CD4-positive, CD25-positive, alpha-beta regulatory T cell (primary cell): ENCODE measurements around the gene PCGF3. TPM values are rescaled to one million over a fixed set of nuclear protein-coding genes. Genes with fewer than 3 reads are reported as not detected.
"Not testable (repeated sequence)": the region's sequence is repeated elsewhere in the genome, so short reads cannot be mapped to it uniquely, and the experiment has no call there.

Source experiments
- ATAC-seq, 2 donors: fragments of 150-1000 bp; cut with Tn5 transposase; one replicate each; pipeline ENCODE4 v1.10.0; 2021; ENCODE audit warnings: low read depth in 2 of 2, moderate number of reproducible peaks in 2 of 2, moderate library complexity in 1 of 2
- DNase-seq, 3 donors: peaks; one replicate each; pipeline versions ENCODE4 v3.0.0 to v3.0.0-alpha.2; 2012 to 2022; ENCODE audit warnings: mixed read lengths in 1 of 3
- H3K27ac ChIP-seq: one replicate; pipeline ENCODE4 v1.7.0; 2013; ENCODE audit warnings: mild to moderate bottlenecking, low read length; ENCODE audit not compliant: insufficient read depth, poor library complexity, severe bottlenecking
- H3K27me3 ChIP-seq: one replicate; pipeline ENCODE4 v1.7.0; 2013; ENCODE audit warnings: low read length; ENCODE audit not compliant: control insufficient read depth, insufficient read depth
- H3K36me3 ChIP-seq: one replicate; pipeline ENCODE4 v1.7.0; 2013; ENCODE audit warnings: mild to moderate bottlenecking, low read length, moderate library complexity; ENCODE audit not compliant: control insufficient read depth, insufficient read depth
- H3K4me1 ChIP-seq: 2 replicates; pipeline ENCODE4 v1.7.0; 2013; ENCODE audit warnings: mild to moderate bottlenecking, low read length; ENCODE audit not compliant: insufficient read depth, control insufficient read depth, poor library complexity, severe bottlenecking
- H3K4me3 ChIP-seq: one replicate; pipeline ENCODE4 v1.7.0; 2013; ENCODE audit warnings: low read depth, mild to moderate bottlenecking, low read length, moderate library complexity
- H3K9me3 ChIP-seq, 2 experiments: 1 replicate in 1 of 2; 2 replicates in 1 of 2; pipeline ENCODE4 v1.7.0; 2013; ENCODE audit warnings: low read length in 2 of 2, mild to moderate bottlenecking in 1 of 2, moderate library complexity in 1 of 2; ENCODE audit not compliant: control insufficient read depth in 2 of 2
- H3K27ac Mint-ChIP-seq, 3 donors: one replicate each; pipeline ENCODE4 v1.8.0; 2020 to 2022; ENCODE audit warnings: mild to moderate bottlenecking in 3 of 3, mixed read lengths in 3 of 3, moderate library complexity in 2 of 3
- H3K27me3 Mint-ChIP-seq: one replicate; pipeline ENCODE4 v1.8.0; 2022; ENCODE audit warnings: mild to moderate bottlenecking, mixed read lengths
- H3K36me3 Mint-ChIP-seq: one replicate; pipeline ENCODE4 v1.8.0; 2020; ENCODE audit warnings: mixed read lengths
- H3K4me1 Mint-ChIP-seq, 4 donors: one replicate each; pipeline ENCODE4 v1.8.0; 2020 to 2022; ENCODE audit warnings: mixed read lengths in 4 of 4, mild to moderate bottlenecking in 1 of 4
- H3K4me3 Mint-ChIP-seq, 4 donors: one replicate each; pipeline ENCODE4 v1.8.0; 2020 to 2022; ENCODE audit warnings: mild to moderate bottlenecking in 4 of 4, mixed read lengths in 4 of 4, moderate library complexity in 3 of 4
- H3K9me3 Mint-ChIP-seq, 7 donors: one replicate each; pipeline ENCODE4 v1.8.0; 2020 to 2022; ENCODE audit warnings: mixed read lengths in 7 of 7, mild to moderate bottlenecking in 3 of 7, moderate library complexity in 2 of 7
- polyA plus RNA-seq, 4 donors: library from polyadenylated mRNA; unstranded; fragments of 300-500 nt; fragmentation: Illumina TruSeq; gene quantifications; one replicate each; pipeline ENCODE4 v1.2.3, GENCODE V29; 2021
- total RNA-seq: library from RNA; stranded (reverse); gene quantifications from one replicate; pipeline ENCODE4 v1.2.3, GENCODE V29; 2022

Gene PCGF3
- total and polyA plus RNA-seq, 5 donors from 2014 or later, result 3.2 to 71.8 (median 4.8) TPM

DNA sequence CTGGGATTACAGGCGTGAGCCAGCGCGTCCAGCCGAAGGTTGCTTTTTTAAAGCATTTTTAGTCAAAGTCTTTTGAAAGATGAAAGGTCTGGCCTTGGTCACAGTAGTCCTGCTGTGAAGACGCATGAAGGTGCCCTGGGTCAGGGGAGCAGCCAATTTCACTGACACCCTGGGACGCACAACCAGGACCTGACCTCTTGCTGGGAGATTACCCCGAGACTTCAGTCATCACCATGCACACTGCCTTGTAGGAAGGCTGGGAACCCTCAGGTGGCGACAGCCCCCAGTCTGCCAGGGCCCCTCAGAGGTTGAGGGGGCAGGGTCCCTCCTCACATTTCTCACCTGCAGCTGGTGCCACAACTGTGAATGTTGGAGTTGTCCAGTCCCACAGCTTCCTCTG, 67.1 kb downstream of the PCGF3 start:
- H3K9me3 ChIP-seq, result no peaks in the 10 kb centered on the region
- H3K4me1 ChIP-seq, result peaks cover 9% of the 10 kb centered on the region
- no peak overlapping the region for H3K4me3 ChIP-seq
- Mint-ChIP-seq H3K36me3 (peaks cover 27% of the 10 kb centered on the region), H3K27me3 (no peaks in the 10 kb centered on the region), H3K4me1 (peaks cover under 1 to 59% (median 35%) of the 10 kb centered on the region in 4 donors), H3K4me3 (no peak overlapping the region), H3K9me3 (no peaks in the 10 kb centered on the region), H3K27ac (no peak overlapping the region)
- no peak overlapping the region for H3K27ac ChIP-seq
- no peaks in the 10 kb centered on the region for H3K27me3 ChIP-seq
- H3K36me3 ChIP-seq, result peaks cover 40% of the 10 kb centered on the region
- peak in 1 of 2 donors; percentile 19 for ATAC-seq
- DNase-seq, result no peak

GRCh38 chr4:773214-773613, 67.6 kb downstream of the PCGF3 start:
- Histone ChIP-seq H3K27me3 (no peaks in the 10 kb centered on the region), H3K36me3 (peaks cover 35% of the 10 kb centered on the region), H3K4me1 (peaks cover 9% of the 10 kb centered on the region), H3K9me3 (no peaks in the 10 kb centered on the region), H3K4me3 (no peak overlapping the region), H3K27ac (no peak overlapping the region)
- Mint-ChIP-seq H3K27me3 (no peaks in the 10 kb centered on the region), H3K4me1 (peaks cover 2 to 64% (median 38%) of the 10 kb centered on the region in 4 donors), H3K27ac (peak overlapping the region in 1 of 3 donors; percentile 14), H3K36me3 (peaks cover 32% of the 10 kb centered on the region), H3K9me3 (no peaks in the 10 kb centered on the region), H3K4me3 (no peak overlapping the region)
- DNase-seq (no peak), ATAC-seq (no peak)

DNA sequence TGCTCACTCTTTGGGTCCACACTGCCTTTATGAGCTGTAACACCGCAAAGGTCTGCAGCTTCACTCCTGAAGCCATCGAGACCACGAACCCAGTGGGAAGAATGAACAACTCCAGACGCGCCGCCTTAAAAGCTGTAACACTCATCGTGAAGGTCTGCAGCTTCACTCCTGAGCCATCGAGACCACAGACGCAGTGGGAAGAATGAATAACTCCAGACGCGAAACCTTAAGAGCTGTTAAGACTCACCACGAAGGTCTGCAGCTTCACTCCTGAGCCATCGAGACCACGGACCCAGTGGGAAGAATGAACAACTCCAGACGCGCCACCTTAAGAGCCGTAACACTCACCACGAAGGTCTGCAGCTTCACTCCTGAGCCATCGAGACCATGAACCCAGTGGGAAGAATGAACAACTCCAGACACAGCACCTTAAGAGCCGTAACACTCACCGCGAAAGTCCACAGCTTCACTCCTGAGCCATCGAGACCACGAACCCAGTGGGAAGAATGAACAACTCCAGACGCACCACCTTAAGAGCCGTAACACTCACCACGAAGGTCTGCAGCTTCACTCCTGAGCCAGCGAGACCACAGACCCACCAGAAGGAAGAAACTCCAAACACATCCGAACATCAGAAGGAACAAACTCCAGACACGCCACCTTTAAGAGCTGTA, 68.9 kb downstream of the PCGF3 start:
- H3K9me3 Mint-ChIP-seq, H3K27ac ChIP-seq, ATAC-seq, H3K4me3 ChIP-seq, H3K9me3 ChIP-seq, H3K27me3 Mint-ChIP-seq, H3K27me3 ChIP-seq, DNase-seq: not testable (repeated sequence)
- peak overlapping the region; percentile 22 to 92 (median 60) for H3K27ac Mint-ChIP-seq
- Histone ChIP-seq H3K4me1 (peaks cover 12% of the 10 kb centered on the region), H3K36me3 (peaks cover 36% of the 10 kb centered on the region)
- peaks cover 30% of the 10 kb centered on the region for H3K36me3 Mint-ChIP-seq
- H3K4me1 Mint-ChIP-seq, result peaks cover 4 to 71% (median 43%) of the 10 kb centered on the region in 4 donors
- peak overlapping the region in 3 of 4 donors; percentile 47 to 87 (median 67) for H3K4me3 Mint-ChIP-seq

DNA sequence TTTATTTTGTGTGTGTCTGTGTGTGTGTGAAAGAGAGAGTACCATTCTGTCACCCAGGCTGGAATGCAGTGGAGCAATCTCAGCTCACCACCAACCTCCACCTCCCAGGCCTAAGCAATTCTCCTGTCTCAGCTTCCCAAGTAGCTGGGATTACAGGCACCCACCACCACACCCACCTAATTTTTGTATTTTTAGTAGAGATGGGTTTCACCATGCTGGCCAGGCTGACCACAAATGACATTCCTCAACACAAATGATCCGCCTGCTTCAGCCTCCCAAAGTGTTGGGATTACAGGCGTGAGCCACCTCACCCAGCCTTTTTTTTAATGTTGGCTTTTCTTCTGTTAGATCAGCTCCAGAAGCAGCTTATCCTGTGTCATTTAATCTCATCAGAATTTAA, 69.9 kb downstream of the PCGF3 start:
- DNase-seq, H3K9me3 ChIP-seq, H3K27me3 Mint-ChIP-seq, ATAC-seq, H3K27me3 ChIP-seq, H3K9me3 Mint-ChIP-seq, H3K27ac ChIP-seq, H3K4me3 ChIP-seq: not testable (repeated sequence)
- Mint-ChIP-seq H3K27ac (peak overlapping the region in 1 of 3 donors; percentile 51), H3K36me3 (peaks cover 25% of the 10 kb centered on the region), H3K4me3 (peak overlapping the region in 2 of 4 donors; percentile 43 to 56), H3K4me1 (peaks cover 12 to 71% (median 40%) of the 10 kb centered on the region in 4 donors)
- Histone ChIP-seq H3K4me1 (peaks cover 17% of the 10 kb centered on the region), H3K36me3 (peaks cover 32% of the 10 kb centered on the region)

DNA sequence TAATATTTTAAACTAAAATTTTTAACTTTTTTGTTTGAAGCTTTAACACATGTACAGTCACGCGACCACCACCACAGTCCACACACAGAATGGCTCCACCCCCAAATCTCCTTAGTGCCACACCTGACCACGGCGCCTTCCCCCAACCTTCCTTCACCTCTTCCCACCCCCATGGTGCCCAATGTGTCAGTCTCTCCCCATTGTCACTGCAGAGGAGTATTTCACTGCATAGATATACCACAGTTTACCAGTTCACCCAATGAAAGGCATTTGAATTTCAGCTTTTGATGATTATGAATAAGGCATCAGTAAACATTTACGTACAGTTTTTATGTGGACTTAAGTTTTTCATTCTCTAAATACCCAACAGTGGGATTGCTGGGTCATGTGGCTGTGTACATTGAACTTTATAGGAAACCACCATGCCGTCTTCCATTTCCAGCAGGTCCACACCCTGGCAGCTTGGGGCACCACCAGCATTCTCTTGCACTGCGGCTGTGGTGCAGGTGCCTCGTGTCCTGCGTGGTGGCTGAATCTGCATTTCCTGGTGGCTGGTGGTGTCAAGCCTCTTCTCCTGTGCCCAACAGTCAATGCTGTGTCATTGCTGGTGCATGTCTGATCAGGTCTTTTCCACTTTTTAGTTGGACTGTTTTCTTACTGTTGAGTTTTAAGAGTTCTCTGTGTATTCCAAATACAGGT, 71.3 kb downstream of the PCGF3 start:
- Histone ChIP-seq H3K27me3 (no peaks in the 10 kb centered on the region), H3K9me3 (no peaks in the 10 kb centered on the region), H3K36me3 (peaks cover 26% of the 10 kb centered on the region), H3K4me3 (no peak overlapping the region), H3K27ac (no peak overlapping the region), H3K4me1 (peaks cover 26% of the 10 kb centered on the region)
- peak overlapping the region in 1 of 3 donors; percentile 45 for H3K27ac Mint-ChIP-seq
- DNase-seq (no peak), ATAC-seq (no peak)
- peaks cover 4% of the 10 kb centered on the region for H3K27me3 Mint-ChIP-seq
- no peaks in the 10 kb centered on the region for H3K9me3 Mint-ChIP-seq
- H3K4me3 Mint-ChIP-seq, result peak overlapping the region in 3 of 4 donors; percentile 29 to 55 (median 47)
- peaks cover 13 to 73% (median 41%) of the 10 kb centered on the region in 4 donors for H3K4me1 Mint-ChIP-seq
- H3K36me3 Mint-ChIP-seq, result peaks cover 25% of the 10 kb centered on the region

GRCh38 chr4:777520-778262, 72.1 kb downstream of the PCGF3 start:
- ATAC-seq, result no peak
- DNase-seq, result no peak
- Mint-ChIP-seq H3K27me3 (peaks cover 12% of the 10 kb centered on the region), H3K4me3 (peak overlapping the region in 3 of 4 donors; percentile 5 to 79 (median 55)), H3K27ac (no peak overlapping the region), H3K36me3 (peaks cover 25% of the 10 kb centered on the region), H3K4me1 (peaks cover 13 to 77% (median 44%) of the 10 kb centered on the region in 4 donors), H3K9me3 (peaks cover 0 to 1% (median 0%) of the 10 kb centered on the region in 7 donors)
- Histone ChIP-seq H3K4me3 (no peak overlapping the region), H3K27ac (no peak overlapping the region), H3K36me3 (peaks cover 26% of the 10 kb centered on the region), H3K27me3 (no peaks in the 10 kb centered on the region), H3K4me1 (peaks cover 32% of the 10 kb centered on the region), H3K9me3 (no peaks in the 10 kb centered on the region)

DNA sequence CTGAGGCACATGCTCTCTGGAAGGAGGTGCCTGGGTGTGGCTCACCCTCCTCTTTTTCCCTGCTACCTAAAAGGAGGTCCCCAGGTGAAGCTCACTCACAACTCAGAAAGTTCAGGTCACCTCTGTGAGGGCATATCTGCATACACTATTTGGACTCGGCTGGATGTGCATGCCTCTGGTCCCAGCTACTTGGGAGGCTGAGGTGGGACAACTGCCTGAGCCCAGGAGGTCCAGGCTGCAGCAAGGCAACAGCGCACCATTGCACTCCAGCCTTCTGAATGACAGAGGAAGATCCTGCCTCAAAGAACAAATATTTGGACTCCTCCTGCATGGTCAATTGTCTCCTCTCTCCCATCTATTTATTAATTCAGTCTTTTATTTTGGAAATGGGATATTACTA, 73.9 kb downstream of the PCGF3 start:
- H3K27ac Mint-ChIP-seq, result peak overlapping the region in 1 of 3 donors; percentile 86
- peaks cover 13 to 72% (median 41%) of the 10 kb centered on the region in 4 donors for H3K4me1 Mint-ChIP-seq
- DNase-seq (no peak), ATAC-seq (no peak)
- no peak overlapping the region for H3K27ac ChIP-seq
- H3K4me3 Mint-ChIP-seq, result peak overlapping the region; percentile 92 to 97 (median 93)
- no peaks in the 10 kb centered on the region for H3K9me3 ChIP-seq
- peaks cover 25% of the 10 kb centered on the region for H3K36me3 Mint-ChIP-seq
- H3K9me3 Mint-ChIP-seq, result peaks cover 0 to 1% (median 0%) of the 10 kb centered on the region in 7 donors
- H3K36me3 ChIP-seq, result peaks cover 25% of the 10 kb centered on the region
- H3K27me3 Mint-ChIP-seq, result peaks cover 16% of the 10 kb centered on the region
- no peak overlapping the region for H3K4me3 ChIP-seq
- no peaks in the 10 kb centered on the region for H3K27me3 ChIP-seq
- H3K4me1 ChIP-seq, result peaks cover 30% of the 10 kb centered on the region
